Esophagus (tissue), 2 donors: Measurements from ENCODE around the gene ACTR10. TPM values are rescaled to one million over a fixed set of nuclear protein-coding genes. Genes with fewer than 3 reads are reported as not detected.

Source experiments
- H3K27ac ChIP-seq, 2 donors: one replicate each; pipeline ENCODE4 v1.5.1; 2013; ENCODE audit warnings: low read depth in 2 of 2, mild to moderate bottlenecking in 2 of 2, inconsistent platforms in 1 of 2, low read length in 1 of 2, moderate library complexity in 1 of 2
- H3K27me3 ChIP-seq, 2 donors: one replicate each; pipeline ENCODE4 v1.6.1; 2013; ENCODE audit warnings: low read length in 2 of 2, control low read depth in 1 of 2, mild to moderate bottlenecking in 1 of 2; ENCODE audit not compliant: insufficient read depth in 2 of 2, control insufficient read depth in 1 of 2
- H3K36me3 ChIP-seq, 2 donors: one replicate each; pipeline ENCODE4 v1.6.1; 2013; ENCODE audit warnings: low read length in 1 of 2; ENCODE audit not compliant: control insufficient read depth in 2 of 2, insufficient read depth in 2 of 2
- H3K4me1 ChIP-seq, 2 donors: one replicate each; pipeline ENCODE4 v1.6.1; 2013; ENCODE audit warnings: low read length in 1 of 2; ENCODE audit not compliant: control insufficient read depth in 2 of 2, insufficient read depth in 2 of 2
- H3K4me3 ChIP-seq, 2 donors: one replicate each; pipeline ENCODE4 v1.5.1; 2013; ENCODE audit warnings: low read length in 2 of 2, mild to moderate bottlenecking in 2 of 2, low read depth in 1 of 2, moderate library complexity in 1 of 2
- H3K9me3 ChIP-seq, 2 donors: one replicate each; pipeline ENCODE4 v1.6.1; 2013; ENCODE audit warnings: mild to moderate bottlenecking in 2 of 2, low read depth in 1 of 2, low read length in 1 of 2, moderate library complexity in 1 of 2; ENCODE audit not compliant: control insufficient read depth in 2 of 2, insufficient read depth in 1 of 2
- WGBS, 2 donors: extraction: QIAGEN DNeasy Blood & Tissue Kit; methylation state at CpG; one replicate each; pipeline ENCODE4 v1.1.7; 2013; 5-methylcytosine and 5-hydroxymethylcytosine counted together
- polyA plus RNA-seq, 2 donors: library from polyadenylated mRNA; stranded (reverse); fragments of 200-250 nt; gene quantifications; one replicate each; pipeline ENCODE4 v1.2.3, GENCODE V29; 2013
- donor health status: healthy with polysubstance abuse.
- donor health status: Bipolar disorder and iron deficiency.

ACTR10 gene
- polyA plus RNA-seq, 2 donors = 42.8 to 57.4 TPM

DNA sequence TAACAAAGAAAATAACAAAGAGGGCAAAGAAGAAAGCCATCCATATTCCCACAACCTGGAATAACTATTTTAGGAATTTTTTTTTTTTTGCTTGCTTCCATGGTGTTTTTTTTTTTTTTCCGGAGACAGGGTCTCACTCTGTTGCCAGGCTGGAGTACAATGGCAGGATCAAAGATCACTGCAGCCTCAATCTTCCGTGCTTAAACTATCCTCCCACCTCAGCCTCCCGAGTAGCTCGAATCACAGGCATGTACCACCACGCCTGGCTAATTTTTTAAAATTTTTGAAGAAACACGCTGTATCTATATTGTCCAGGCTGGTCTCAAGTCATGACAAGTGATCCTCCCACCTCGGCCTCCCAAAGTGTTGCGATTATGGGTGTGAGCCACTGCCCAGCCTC is 78.2 kb downstream of the ACTR10 start:
- WGBS, 2 donors = 96 to 98% methylated on average over 8 of the region's 8 CpGs
- H3K36me3 ChIP-seq = peaks cover 0 to 7% of the 10 kb centered on the region in 2 donors
- H3K27me3 ChIP-seq = no peaks in the 10 kb centered on the region
- H3K9me3 ChIP-seq = no peaks in the 10 kb centered on the region
- no peak overlapping the region for H3K27ac ChIP-seq
- H3K4me3 ChIP-seq = no peak overlapping the region
- H3K4me1 ChIP-seq = no peaks in the 10 kb centered on the region

DNA sequence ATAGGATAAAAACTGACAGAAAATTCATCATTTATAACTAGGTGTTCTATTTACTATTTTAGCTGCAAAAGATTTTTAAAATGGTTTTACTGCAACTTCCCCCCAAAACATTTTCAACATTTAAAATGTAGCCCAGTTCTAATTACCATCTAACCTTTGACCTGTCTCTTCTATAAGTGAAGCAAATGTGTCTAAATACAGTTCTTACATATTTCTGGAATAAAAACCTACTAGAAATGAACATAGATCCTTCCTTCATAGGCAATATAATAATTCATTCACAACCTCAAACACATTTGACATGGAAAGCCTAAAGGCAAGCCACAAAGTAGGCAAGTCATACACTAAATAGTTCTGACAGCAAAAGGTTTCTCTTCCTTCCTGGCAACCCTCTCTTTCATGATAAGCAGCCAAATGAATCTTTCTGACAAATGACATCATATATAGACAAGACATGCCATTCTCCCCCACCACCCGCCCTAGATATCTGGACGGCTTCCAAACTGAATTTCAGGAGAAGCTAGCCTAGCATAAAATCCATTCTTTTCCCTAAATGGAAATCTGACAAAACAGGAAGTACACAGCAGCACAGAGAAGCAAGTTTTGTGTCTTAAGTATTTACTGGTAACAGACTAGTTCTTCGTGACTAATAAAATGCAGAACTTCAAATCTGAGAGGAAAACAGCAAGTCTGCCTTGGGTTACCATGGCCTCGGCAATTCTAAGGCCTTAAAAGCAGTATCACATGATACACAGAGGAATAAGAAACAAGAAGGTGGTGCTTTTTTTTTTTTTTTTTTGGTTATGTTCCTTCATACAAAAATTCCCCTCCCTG is 81.2 kb downstream of the ACTR10 start:
- Histone ChIP-seq H3K27me3 (no peaks in the 10 kb centered on the region), H3K27ac (peak overlapping the region; percentile 71 to 76), H3K4me3 (no peak overlapping the region), H3K9me3 (no peaks in the 10 kb centered on the region), H3K36me3 (peaks cover 2 to 6% of the 10 kb centered on the region in 2 donors), H3K4me1 (no peaks in the 10 kb centered on the region)
- WGBS, 2 donors = 5 to 9% methylated on average over 4 of the region's 4 CpGs

- Histone ChIP-seq H3K27me3 (no peaks in the 10 kb centered on the region), H3K27ac (peak overlapping the region in 1 of 2 donors; percentile 22), H3K36me3 (peaks cover 2 to 6% of the 10 kb centered on the region in 2 donors), H3K9me3 (no peaks in the 10 kb centered on the region), H3K4me1 (no peaks in the 10 kb centered on the region), H3K4me3 (no peak overlapping the region)
- WGBS, 2 donors = 46 to 58% methylated on average over 3 of the region's 3 CpGs
These were observed 82.0 kb downstream of the ACTR10 start for GRCh38 chr14:58281969-58282368.

DNA sequence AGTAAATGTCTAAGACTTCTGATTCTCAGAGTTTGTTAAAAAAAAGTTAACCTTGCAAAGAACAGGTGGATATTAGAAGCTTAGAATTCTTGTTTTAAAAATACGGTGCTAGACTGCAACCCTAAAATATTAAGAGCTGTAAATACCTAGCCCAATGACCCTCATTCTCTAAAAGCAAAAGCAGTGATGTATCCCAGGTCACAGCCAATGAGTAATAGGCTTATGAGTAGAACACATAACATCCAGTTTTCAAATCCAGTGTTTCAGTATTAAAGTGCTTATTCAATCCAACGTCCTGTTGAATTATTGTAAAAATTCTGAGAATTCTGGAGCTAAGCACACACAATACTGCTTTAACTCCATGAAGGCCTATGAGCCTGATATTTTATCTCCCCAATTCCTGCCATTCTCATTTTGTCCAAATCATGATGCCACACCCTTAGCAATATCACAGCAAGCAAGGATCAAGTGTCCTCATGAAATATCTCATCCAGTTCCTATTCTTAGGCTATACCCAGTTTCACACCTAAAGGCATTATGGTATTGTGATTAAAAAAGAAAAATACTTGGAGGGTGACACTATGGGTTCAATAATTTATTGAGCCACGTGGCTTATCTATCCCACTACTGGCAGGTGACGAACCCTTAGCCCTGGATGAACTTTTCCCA is 83.1 kb downstream of the ACTR10 start:
- H3K4me1 ChIP-seq = no peaks in the 10 kb centered on the region
- 67 to 76% methylated on average over 4 of the region's 4 CpGs for WGBS, 2 donors
- no peak overlapping the region for H3K4me3 ChIP-seq
- H3K27me3 ChIP-seq = no peaks in the 10 kb centered on the region
- H3K36me3 ChIP-seq = peaks cover 2 to 5% of the 10 kb centered on the region in 2 donors
- H3K27ac ChIP-seq = no peak overlapping the region
- H3K9me3 ChIP-seq = no peaks in the 10 kb centered on the region

- H3K4me3 ChIP-seq = no peak overlapping the region
- no peaks in the 10 kb centered on the region for H3K9me3 ChIP-seq
- no peak overlapping the region for H3K27ac ChIP-seq
- peaks cover 2 to 5% of the 10 kb centered on the region in 2 donors for H3K36me3 ChIP-seq
- no peaks in the 10 kb centered on the region for H3K27me3 ChIP-seq
- no peaks in the 10 kb centered on the region for H3K4me1 ChIP-seq
These were observed 83.8 kb downstream of the ACTR10 start for GRCh38 chr14:58283730-58284129.

DNA sequence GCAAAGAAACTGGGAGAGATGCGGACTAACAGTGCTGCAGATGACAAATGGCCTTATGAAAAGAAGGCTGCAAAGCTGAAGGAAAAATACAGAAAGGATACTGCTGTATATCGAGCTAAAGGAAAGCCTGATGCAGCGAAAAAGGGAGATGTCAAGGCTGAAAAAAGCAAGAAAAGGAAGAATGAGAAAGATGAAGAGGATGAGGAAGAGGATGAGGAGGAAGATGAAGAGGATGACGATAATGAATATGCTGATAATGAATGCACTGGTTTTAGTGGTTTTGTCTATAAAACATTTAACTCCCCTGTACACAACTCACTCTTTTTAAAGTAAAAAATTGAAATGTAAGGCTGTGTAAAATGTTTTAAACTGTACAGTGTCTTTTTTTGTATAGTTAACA is 85.2 kb downstream of the ACTR10 start:
- peaks cover 2 to 7% of the 10 kb centered on the region in 2 donors for H3K36me3 ChIP-seq
- no peaks in the 10 kb centered on the region for H3K4me1 ChIP-seq
- H3K9me3 ChIP-seq = no peaks in the 10 kb centered on the region
- WGBS, 2 donors = 92 to 96% methylated on average over 4 of the region's 4 CpGs
- no peaks in the 10 kb centered on the region for H3K27me3 ChIP-seq
- no peak overlapping the region for H3K27ac ChIP-seq
- H3K4me3 ChIP-seq = no peak overlapping the region

Other genes with a start within 250 kb of the ACTR10 start
- gene ARMH4, start 47.9 kb upstream of the ACTR10 start, polyA plus RNA-seq = under 1 TPM; 0.22 to 0.54 TPM
- 100 to 1,000 TPM; 132 to 143 TPM for gene PSMA3, start 44.7 kb downstream of the ACTR10 start, polyA plus RNA-seq
- gene ARID4A, start 98.4 kb downstream of the ACTR10 start, polyA plus RNA-seq = 1 to 10 TPM; 4.2 to 7.1 TPM
- not detected for gene TOMM20L, start 195.8 kb downstream of the ACTR10 start, polyA plus RNA-seq
- gene TIMM9, start 227.4 kb downstream of the ACTR10 start, polyA plus RNA-seq = 10 to 100 TPM; 27.1 to 28.1 TPM
- gene KIAA0586, start 227.6 kb downstream of the ACTR10 start, polyA plus RNA-seq = 1 to 10 TPM; 3.9 to 6.1 TPM